HT1080 (cell line): ENCODE results near the gene SIK2. TPM values are rescaled to one million over a fixed set of nuclear protein-coding genes. Genes with fewer than 3 reads are reported as not detected.
"Not testable (repeated sequence)": the region's sequence is repeated elsewhere in the genome, so short reads cannot be mapped to it uniquely, and the experiment has no call there.

Source experiments
- DNase-seq: peaks from one replicate; pipeline ENCODE4 v3.0.0-alpha.2; 2015; ENCODE audit warnings: low read depth
- total RNA-seq: library from RNA; depleted of rRNA; stranded (reverse); fragments of >200 nt; shearing (Covaris generic); gene quantifications from 2 replicates; pipeline ENCODE4 v1.2.3, GENCODE V29; 2014

SIK2 gene
- total RNA-seq, 1 experiment from 2014 or later, result 9.2 TPM

GRCh38 chr11:111623527-111624030 is 21.3 kb downstream of the SIK2 start:
- DNase-seq, result no peak

- no peak for DNase-seq
Measured at GRCh38 chr11:111624608-111625007, 22.4 kb downstream of the SIK2 start.

- no peak for DNase-seq
Measured at GRCh38 chr11:111627591-111627990, 25.3 kb downstream of the SIK2 start.

DNA sequence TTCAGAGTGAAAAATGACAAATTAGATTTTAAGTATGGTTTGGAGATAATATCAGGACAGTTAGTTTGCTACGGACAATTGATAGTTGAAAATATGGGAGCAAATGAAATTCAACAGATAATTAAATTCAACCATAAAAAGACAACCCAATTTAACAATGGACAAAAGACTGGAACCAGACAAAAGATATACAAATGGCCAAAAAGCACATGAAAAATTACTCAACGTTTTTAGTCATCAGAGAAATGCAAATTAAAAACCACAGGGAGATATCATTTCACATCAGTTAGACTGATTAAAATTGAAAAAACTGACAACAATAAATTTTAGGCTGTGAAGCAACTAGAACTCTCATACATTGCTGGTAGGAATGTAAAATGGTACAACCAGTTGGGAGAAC is 27.2 kb downstream of the SIK2 start:
- no peak for DNase-seq

DNA sequence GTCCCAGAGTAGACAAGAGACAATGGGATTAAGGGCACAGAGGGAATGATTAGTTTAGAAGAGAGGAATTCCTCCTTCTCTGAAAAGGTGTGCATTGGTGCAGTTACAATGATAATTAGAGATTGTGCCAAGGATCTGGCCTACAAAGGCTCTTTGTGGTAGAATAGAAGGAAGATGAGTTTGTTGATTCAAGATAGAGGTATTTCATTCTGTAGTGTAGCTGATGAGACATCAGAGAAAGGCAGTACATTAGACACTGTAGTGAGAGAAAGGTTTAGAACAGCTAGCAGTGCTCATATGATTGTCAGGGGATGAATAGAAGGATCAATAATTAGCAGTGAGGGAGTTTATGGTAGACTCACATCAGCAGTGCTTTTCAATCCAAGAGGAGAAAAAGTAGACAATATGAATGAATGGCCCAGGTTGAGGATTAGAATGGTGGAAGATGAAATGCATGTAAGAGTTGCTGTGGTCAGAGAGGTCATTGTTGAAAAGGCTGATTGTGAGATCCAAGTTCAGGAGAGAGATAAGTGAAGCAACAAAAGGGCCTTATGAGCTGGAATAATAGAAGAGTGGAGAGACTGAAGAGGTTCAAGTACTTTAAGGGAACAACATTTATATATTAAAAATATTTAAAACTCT is 28.9 kb downstream of the SIK2 start:
- peak; percentile 41 for DNase-seq

DNA sequence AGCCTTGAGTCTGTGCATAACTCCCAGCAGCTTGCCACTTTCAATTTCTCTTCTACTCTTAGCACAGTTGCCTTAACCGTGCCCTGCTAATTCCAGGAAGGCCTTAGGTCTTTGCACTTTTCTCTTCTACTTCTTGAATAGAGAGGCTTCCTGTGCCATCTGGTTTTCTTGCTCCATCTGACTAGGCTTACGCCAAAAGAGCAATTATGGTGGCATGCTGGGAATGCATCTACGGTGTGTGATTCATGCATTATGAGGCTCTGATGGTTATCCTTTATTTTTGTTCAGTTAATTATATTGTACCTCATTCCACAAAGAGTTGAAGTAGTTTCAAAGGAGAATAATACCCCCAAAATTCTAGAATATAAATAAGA is 29.4 kb downstream of the SIK2 start:
- DNase-seq, result peak; percentile 76

DNA sequence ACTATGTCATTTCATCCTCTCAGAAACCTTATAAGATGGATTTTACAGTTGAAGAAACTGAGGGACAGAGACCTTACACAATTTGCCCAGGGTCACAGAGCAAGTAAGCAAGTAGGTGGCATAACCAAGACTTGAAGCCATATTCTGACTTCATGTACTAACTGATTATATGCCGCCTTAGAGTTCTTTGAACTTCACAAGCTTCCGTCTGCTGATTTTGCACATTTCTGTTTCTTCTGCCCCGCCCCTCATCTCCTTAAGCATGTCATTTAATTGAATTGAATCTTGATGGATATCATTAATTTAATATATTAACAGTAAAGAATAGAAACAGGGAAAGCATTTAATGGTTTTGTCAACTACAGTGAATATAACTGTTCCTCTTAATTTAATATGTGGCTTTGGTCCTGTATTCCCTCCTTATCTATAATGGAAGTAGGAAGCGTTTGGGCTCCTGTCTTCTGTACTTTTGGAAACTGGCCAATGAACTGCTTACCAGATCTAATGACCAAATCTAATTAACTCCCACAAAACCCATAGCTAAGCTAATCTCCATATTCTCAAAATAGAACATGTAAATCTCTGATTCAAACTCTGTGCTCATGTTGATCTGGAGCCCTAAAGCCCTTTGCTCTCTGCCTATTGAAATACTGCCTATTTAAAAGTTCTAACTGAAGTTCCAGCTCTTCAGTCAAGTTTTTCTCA is 30.4 kb downstream of the SIK2 start:
- no peak for DNase-seq

GRCh38 chr11:111633248-111633647 is 31.0 kb downstream of the SIK2 start:
- DNase-seq, result no peak

- peak; percentile 93 for DNase-seq
Measured at GRCh38 chr11:111633756-111634362, 31.6 kb downstream of the SIK2 start.

- DNase-seq, result peak; percentile 58
Measured at GRCh38 chr11:111634981-111635705, 32.9 kb downstream of the SIK2 start.

GRCh38 chr11:111635706-111636045 is 33.4 kb downstream of the SIK2 start:
- peak; percentile 48 for DNase-seq

GRCh38 chr11:111637885-111638284 is 35.6 kb downstream of the SIK2 start:
- no peak for DNase-seq

GRCh38 chr11:111639226-111639925 is 37.1 kb downstream of the SIK2 start:
- DNase-seq, result no peak

- DNase-seq, result no peak
Measured at GRCh38 chr11:111641339-111642015, 39.2 kb downstream of the SIK2 start.

DNA sequence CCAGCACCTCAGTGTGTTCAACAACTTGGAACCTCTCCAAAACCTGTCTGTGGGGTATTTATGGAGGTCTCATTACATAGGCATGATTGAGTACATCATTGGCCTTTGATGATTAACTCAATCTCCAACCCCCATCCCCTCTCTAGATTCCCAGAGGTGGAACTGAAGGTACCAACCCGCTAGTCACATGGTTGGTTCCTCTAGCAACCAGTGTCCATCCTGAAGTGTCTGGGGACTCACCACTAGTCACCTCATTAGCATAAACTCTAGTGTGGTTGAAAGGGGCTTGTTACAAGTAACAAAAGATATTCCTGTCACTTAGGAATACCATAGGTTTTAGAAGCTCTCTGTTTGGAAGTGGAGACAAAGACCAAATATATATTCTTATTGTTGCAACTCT is 40.3 kb downstream of the SIK2 start:
- DNase-seq, result peak; percentile 36

- no peak for DNase-seq
Measured at GRCh38 chr11:111644922-111645321, 42.7 kb downstream of the SIK2 start.

- DNase-seq, result no peak
Measured at GRCh38 chr11:111645657-111646316, 43.5 kb downstream of the SIK2 start.

GRCh38 chr11:111651336-111651735 is 49.1 kb downstream of the SIK2 start:
- not testable (repeated sequence) for DNase-seq

DNA sequence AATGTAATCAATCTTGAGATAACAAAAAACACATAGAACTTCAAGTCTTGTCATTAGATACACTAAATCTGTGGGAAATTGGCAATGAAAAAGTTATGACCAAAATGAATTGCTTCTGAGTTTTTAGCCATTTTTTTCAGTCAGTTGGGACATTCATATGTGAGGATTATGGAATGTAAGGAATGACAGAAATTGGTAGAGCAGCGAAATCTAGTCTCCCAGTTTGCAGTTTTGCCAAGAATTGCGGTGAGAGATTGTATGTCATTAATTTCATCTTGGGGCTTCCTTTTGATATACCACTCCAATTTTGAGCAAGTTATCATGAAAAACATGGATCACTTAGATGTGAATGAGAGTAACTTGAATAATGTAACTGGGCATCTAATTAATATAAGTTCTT is 49.9 kb downstream of the SIK2 start:
- no peak for DNase-seq

- DNase-seq, result no peak
Measured at GRCh38 chr11:111654601-111655000, 52.4 kb downstream of the SIK2 start.
